Naive thymus-derived CD8-positive, alpha-beta T cell (primary cell): ENCODE data around the gene ARL17A. TPM values are rescaled to one million over a fixed set of nuclear protein-coding genes. Genes with fewer than 3 reads are reported as not detected.
"Not testable (repeated sequence)": the region's sequence is repeated elsewhere in the genome, so short reads cannot be mapped to it uniquely, and the experiment has no call there.

ENCODE experiments used
- ATAC-seq, 2 donors: fragments of 150-1000 bp; cut with Tn5 transposase in 1 of 2; sonication (Bioruptor Pico), chemical (Tn5 transposase) in 1 of 2; 1 replicate in 1 of 2; 2 replicates in 1 of 2; pipeline ENCODE4 v1.10.0; 2021; ENCODE audit warnings: mild to moderate bottlenecking in 2 of 2, moderate library complexity in 2 of 2
- POLR2A ChIA-PET: fragments of 350-600 bp; sonication (Branson Sonifier 250); formaldehyde crosslinking; loops from one replicate; lab custom pipeline; 2021; ENCODE audit warnings: antibody characterized with exemption; lab: Charles Lee
- DNase-seq, 10 donors: peaks; one replicate each; pipeline versions ENCODE4 v3.0.0 to v3.0.0-alpha.2; 2020 to 2022
- H3K27ac Mint-ChIP-seq, 10 donors: one replicate each; pipeline ENCODE4 v1.8.0; 2020 to 2022; ENCODE audit warnings: mild to moderate bottlenecking in 10 of 10, mixed read lengths in 10 of 10, moderate library complexity in 4 of 10, inconsistent platforms in 1 of 10
- H3K27me3 Mint-ChIP-seq, 5 donors: one replicate each; pipeline ENCODE4 v1.8.0; 2021 to 2022; ENCODE audit warnings: mixed read lengths in 5 of 5
- H3K36me3 Mint-ChIP-seq, 3 donors: one replicate each; pipeline ENCODE4 v1.8.0; 2020 to 2022; ENCODE audit warnings: mixed read lengths in 3 of 3, mild to moderate bottlenecking in 2 of 3, inconsistent platforms in 1 of 3
- H3K4me1 Mint-ChIP-seq, 4 donors: one replicate each; pipeline ENCODE4 v1.8.0; 2021 to 2022; ENCODE audit warnings: mixed read lengths in 4 of 4
- H3K4me3 Mint-ChIP-seq, 10 donors: one replicate each; pipeline ENCODE4 v1.8.0; 2020 to 2022; ENCODE audit warnings: mild to moderate bottlenecking in 10 of 10, mixed read lengths in 10 of 10, moderate library complexity in 6 of 10, inconsistent platforms in 1 of 10
- H3K9me3 Mint-ChIP-seq, 9 donors: one replicate each; pipeline ENCODE4 v1.8.0; 2020 to 2022; ENCODE audit warnings: mixed read lengths in 9 of 9, mild to moderate bottlenecking in 3 of 9, inconsistent platforms in 1 of 9, moderate library complexity in 1 of 9
- polyA plus RNA-seq, 3 donors: library from polyadenylated mRNA; unstranded; fragments of 300-500 nt; fragmentation: Illumina TruSeq; gene quantifications; one replicate each; pipeline ENCODE4 v1.2.3, GENCODE V29; 2021
- total RNA-seq, 8 experiments: library from RNA in 2 of 8; stranded (reverse) in 2 of 8; gene quantifications; one replicate each; pipeline ENCODE4 v1.2.3 and lab custom pipeline; 2021 to 2026

ARL17A gene
- total and polyA plus RNA-seq, 5 experiments from 2014 or later = 5.2 to 32.2 (median 9.4) TPM

- H3K27me3 Mint-ChIP-seq, ATAC-seq, H3K9me3 Mint-ChIP-seq, POLR2A ChIA-PET, DNase-seq, H3K27ac Mint-ChIP-seq, H3K4me3 Mint-ChIP-seq: not testable (repeated sequence)
- Mint-ChIP-seq H3K4me1 (peaks cover 0 to 14% (median 2%) of the 10 kb centered on the region in 4 donors), H3K36me3 (peaks cover 0 to 17% (median 0%) of the 10 kb centered on the region in 3 donors)
Measured at GRCh38 chr17:46492021-46492420, 87.5 kb downstream of the ARL17A start.

GRCh38 chr17:46481310-46481709 is 98.2 kb downstream of the ARL17A start:
- H3K36me3 Mint-ChIP-seq, H3K9me3 Mint-ChIP-seq, ATAC-seq, H3K27ac Mint-ChIP-seq, DNase-seq, POLR2A ChIA-PET, H3K4me1 Mint-ChIP-seq, H3K27me3 Mint-ChIP-seq, H3K4me3 Mint-ChIP-seq: not testable (repeated sequence)

GRCh38 chr17:46478823-46479222 is 100.7 kb downstream of the ARL17A start:
- H3K9me3 Mint-ChIP-seq, H3K27me3 Mint-ChIP-seq, POLR2A ChIA-PET, H3K4me3 Mint-ChIP-seq, DNase-seq, H3K27ac Mint-ChIP-seq, H3K36me3 Mint-ChIP-seq, ATAC-seq, H3K4me1 Mint-ChIP-seq: not testable (repeated sequence)

GRCh38 chr17:46475583-46475982 is 103.9 kb downstream of the ARL17A start:
- POLR2A ChIA-PET, H3K27me3 Mint-ChIP-seq, H3K4me1 Mint-ChIP-seq, DNase-seq, H3K9me3 Mint-ChIP-seq, H3K4me3 Mint-ChIP-seq, H3K36me3 Mint-ChIP-seq, ATAC-seq, H3K27ac Mint-ChIP-seq: not testable (repeated sequence)

- H3K36me3 Mint-ChIP-seq, H3K4me3 Mint-ChIP-seq, H3K27ac Mint-ChIP-seq, H3K27me3 Mint-ChIP-seq, DNase-seq, H3K4me1 Mint-ChIP-seq, H3K9me3 Mint-ChIP-seq, ATAC-seq, POLR2A ChIA-PET: not testable (repeated sequence)
Measured at GRCh38 chr17:46474489-46474888, 105.0 kb downstream of the ARL17A start.

- H3K27me3 Mint-ChIP-seq, ATAC-seq, DNase-seq, POLR2A ChIA-PET, H3K4me3 Mint-ChIP-seq, H3K36me3 Mint-ChIP-seq, H3K27ac Mint-ChIP-seq, H3K4me1 Mint-ChIP-seq, H3K9me3 Mint-ChIP-seq: not testable (repeated sequence)
Measured at GRCh38 chr17:46467618-46468017, 111.9 kb downstream of the ARL17A start.

Other genes with a start within 250 kb of the ARL17A start
- 10 to 100 TPM; 19.4 to 30.3 TPM for gene ARL17B, start 217.9 kb downstream of the ARL17A start, total RNA-seq
- 10 to 100 TPM; 31.8 to 32.7 (median 32.4) TPM for gene ARL17B, start 217.9 kb downstream of the ARL17A start, polyA plus RNA-seq
- gene LRRC37A2, start 67.2 kb downstream of the ARL17A start, total RNA-seq = 10 to 100 TPM; 36.5 to 39.2 TPM
- 10 to 100 TPM in 2 of 3 donors, 1 to 10 TPM in 1; 9.9 to 13.1 (median 10.8) TPM for gene LRRC37A2, start 67.2 kb downstream of the ARL17A start, polyA plus RNA-seq
- 10 to 100 TPM; 34.2 to 45.3 TPM for gene NSF, start 11.0 kb upstream of the ARL17A start, total RNA-seq
- gene NSF, start 11.0 kb upstream of the ARL17A start, polyA plus RNA-seq = 10 to 100 TPM in 1 of 3 donors, 1 to 10 TPM in 2; 9.1 to 15.3 (median 9.1) TPM
- gene WNT3, start 239.0 kb upstream of the ARL17A start, total RNA-seq = not detected
- not detected for gene WNT3, start 239.0 kb upstream of the ARL17A start, polyA plus RNA-seq